ENCODE results near the gene ZMAT5. TPM values are rescaled to one million over a fixed set of nuclear protein-coding genes. Genes with fewer than 3 reads are reported as not detected.
A peak's percentile ranks its signal among the peaks of the same experiment; 100 is the strongest.

Gene ZMAT5
- total and polyA plus RNA-seq, 7 donors, result 13.2 to 33.7 (median 24.6) TPM

DNA sequence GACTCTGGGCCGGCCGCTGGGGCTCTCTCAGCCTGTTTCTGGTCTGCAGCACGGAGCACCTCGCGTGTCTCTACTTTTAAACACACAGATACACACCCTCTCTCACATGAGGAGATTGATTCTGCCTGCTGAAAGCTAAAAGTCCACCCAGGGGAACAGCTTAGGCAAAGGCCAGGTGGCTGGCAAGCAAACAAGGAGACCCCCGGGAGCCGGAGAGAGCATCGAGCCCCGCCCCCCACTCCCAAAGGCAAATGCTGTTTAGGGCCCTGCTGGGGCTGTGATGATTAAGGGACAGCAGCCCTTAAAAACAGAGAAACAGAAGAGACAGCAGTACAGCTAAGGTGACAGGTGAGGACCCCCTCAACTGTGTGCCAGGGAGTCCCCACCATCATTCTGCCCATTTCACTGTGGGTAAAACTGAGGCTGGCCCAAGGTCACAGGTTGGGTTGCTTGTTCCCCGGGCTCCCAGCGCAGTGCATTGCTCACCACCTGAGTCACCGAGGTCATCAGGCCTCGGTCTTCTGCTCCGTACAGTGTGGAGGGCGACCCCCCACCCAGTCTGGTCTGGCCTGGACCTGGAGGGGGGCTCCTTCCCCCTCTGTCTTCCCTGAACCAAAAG is 40.2 kb downstream of the ZMAT5 start:
- no peak overlapping the region for H3K27ac ChIP-seq
- intact Hi-C loops (cut with DNase I), result no loop called here
- peaks cover 0 to 24% (median 4%) of the 10 kb centered on the region in 4 donors for H3K36me3 ChIP-seq
- TF ChIP-seq POLR2A (IDR thresholded peaks at IDR 0.05), result no peak
- no peak for TF ChIP-seq POLR2AphosphoS5 (IDR thresholded peaks at IDR 0.05)
- no peak for TF ChIP-seq EP300 (IDR thresholded peaks at IDR 0.05)
- no peak for TF ChIP-seq CTCF (IDR thresholded peaks at IDR 0.05)
- no peak overlapping the region for H3K4me3 ChIP-seq
- no peaks in the 10 kb centered on the region for H3K4me1 ChIP-seq
- 45 to 48% methylated on average over 15 of the region's 15 CpGs for WGBS, 2 donors
- DNase-seq, result no peak
- H3K9me3 ChIP-seq, result no peaks in the 10 kb centered on the region
- peaks cover 0 to 11% (median 5%) of the 10 kb centered on the region in 3 donors for H3K27me3 ChIP-seq

DNA sequence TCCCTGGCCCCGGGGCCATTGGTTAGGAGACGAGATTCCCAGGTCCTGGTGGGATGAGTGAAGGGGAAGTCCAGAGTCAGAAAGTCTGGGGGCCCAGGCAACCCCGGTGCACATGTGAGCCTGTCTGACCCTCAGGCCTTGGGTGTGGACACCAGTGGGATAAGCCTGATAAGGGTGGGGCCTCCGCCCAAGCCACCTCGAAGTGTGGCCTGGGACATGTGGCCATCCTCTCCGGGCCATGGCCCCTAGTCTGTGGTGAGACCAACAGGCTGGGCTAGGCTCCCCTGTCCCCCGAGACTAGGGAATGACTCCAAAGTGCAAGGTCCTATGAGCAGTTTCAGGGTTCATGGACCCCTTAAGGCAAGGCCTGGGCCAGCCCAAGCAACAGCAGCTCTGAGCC is 40.7 kb downstream of the ZMAT5 start:
- Histone ChIP-seq H3K36me3 (peaks cover 0 to 18% (median 3%) of the 10 kb centered on the region in 4 donors), H3K4me1 (peaks cover 0 to under 1% (median 0%) of the 10 kb centered on the region in 4 donors), H3K27me3 (peaks cover 4 to 16% (median 10%) of the 10 kb centered on the region in 3 donors), H3K4me3 (no peak overlapping the region), H3K9me3 (no peaks in the 10 kb centered on the region), H3K27ac (no peak overlapping the region)
- 58 to 82% methylated on average over 7 of the region's 7 CpGs for WGBS, 2 donors
- DNase-seq, result peak; percentile 51
- intact Hi-C loops (cut with DNase I), result no loop called here
- TF ChIP-seq CTCF (IDR thresholded peaks at IDR 0.05) (no peak), POLR2AphosphoS5 (IDR thresholded peaks at IDR 0.05) (no peak), EP300 (IDR thresholded peaks at IDR 0.05) (no peak), POLR2A (IDR thresholded peaks at IDR 0.05) (no peak)

DNA sequence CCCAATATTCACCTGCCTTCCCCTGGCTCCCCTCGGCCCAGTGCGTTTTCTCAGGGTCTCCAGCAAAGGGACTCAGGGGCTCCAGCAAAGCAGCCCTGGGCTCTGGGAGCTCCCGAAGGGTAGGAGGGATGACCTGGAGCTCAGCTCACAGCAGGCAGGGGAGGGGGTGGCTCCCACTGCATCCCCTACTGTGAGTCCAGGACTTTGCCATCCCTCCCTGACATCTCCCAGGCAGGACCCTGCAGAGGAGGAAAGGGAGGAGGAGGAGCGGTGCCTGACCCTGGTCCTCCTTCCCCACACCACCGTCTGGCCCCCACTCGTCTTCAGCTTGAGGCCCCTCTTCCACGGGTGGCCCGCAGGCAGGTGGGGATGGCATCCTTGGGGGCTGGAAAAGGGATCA is 42.0 kb downstream of the ZMAT5 start:
- peaks cover 13 to 27% (median 21%) of the 10 kb centered on the region in 3 donors for H3K27me3 ChIP-seq
- no peak for DNase-seq
- intact Hi-C loops (cut with DNase I), result no loop called here
- TF ChIP-seq POLR2AphosphoS5 (IDR thresholded peaks at IDR 0.05) (no peak), POLR2A (IDR thresholded peaks at IDR 0.05) (no peak), EP300 (IDR thresholded peaks at IDR 0.05) (no peak), CTCF (IDR thresholded peaks at IDR 0.05) (no peak)
- WGBS, 2 donors, result 68 to 77% methylated on average over 8 of the region's 8 CpGs
- H3K36me3 ChIP-seq, result peaks cover 0 to 6% (median 0%) of the 10 kb centered on the region in 4 donors
- H3K4me1 ChIP-seq, result peaks cover 0 to 11% (median 9%) of the 10 kb centered on the region in 4 donors
- H3K9me3 ChIP-seq, result no peaks in the 10 kb centered on the region
- H3K27ac ChIP-seq, result no peak overlapping the region
- no peak overlapping the region for H3K4me3 ChIP-seq

DNA sequence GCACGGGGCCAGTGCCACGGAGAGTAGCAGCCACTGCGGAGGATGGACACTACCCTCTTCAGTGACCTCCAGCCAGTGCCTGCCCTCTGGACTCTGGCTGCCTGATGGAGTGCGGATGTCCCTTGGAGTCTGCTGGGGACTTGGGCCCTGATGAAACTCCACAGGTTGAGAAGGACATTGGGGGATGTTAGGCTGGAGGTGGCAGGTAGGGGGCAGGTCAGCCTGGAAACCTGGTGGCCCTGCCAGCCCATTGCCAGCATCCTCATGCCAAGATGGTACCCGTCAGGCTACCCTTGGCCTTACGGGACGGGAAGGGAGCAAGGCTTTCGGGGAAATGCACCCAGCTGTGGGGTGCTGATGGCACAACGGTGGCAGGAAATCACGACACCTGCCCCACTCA is 43.0 kb downstream of the ZMAT5 start:
- no peaks in the 10 kb centered on the region for H3K36me3 ChIP-seq
- DNase-seq, result no peak
- TF ChIP-seq POLR2A (IDR thresholded peaks at IDR 0.05) (no peak), CTCF (IDR thresholded peaks at IDR 0.05) (no peak), POLR2AphosphoS5 (IDR thresholded peaks at IDR 0.05) (no peak)

More for the DNA sequence above, 43.0 kb downstream of the ZMAT5 start:
- 90 to 96% methylated on average over 10 of the region's 10 CpGs for WGBS, 2 donors
- intact Hi-C loops (cut with DNase I), result no loop called here
- H3K4me3 ChIP-seq, result no peak overlapping the region
- H3K9me3 ChIP-seq, result no peaks in the 10 kb centered on the region
- H3K27ac ChIP-seq, result no peak overlapping the region
- H3K27me3 ChIP-seq, result peaks cover 23 to 38% (median 32%) of the 10 kb centered on the region in 3 donors
- peaks cover 0 to 16% (median 11%) of the 10 kb centered on the region in 4 donors for H3K4me1 ChIP-seq

All from sigmoid colon (tissue), 7 donors.